Measurements from ENCODE around the gene ERICH3. TPM values are rescaled to one million over a fixed set of nuclear protein-coding genes. Genes with fewer than 3 reads are reported as not detected.

ERICH3 gene
- total RNA-seq, 1 donor from 2014 or later, result not detected

DNA sequence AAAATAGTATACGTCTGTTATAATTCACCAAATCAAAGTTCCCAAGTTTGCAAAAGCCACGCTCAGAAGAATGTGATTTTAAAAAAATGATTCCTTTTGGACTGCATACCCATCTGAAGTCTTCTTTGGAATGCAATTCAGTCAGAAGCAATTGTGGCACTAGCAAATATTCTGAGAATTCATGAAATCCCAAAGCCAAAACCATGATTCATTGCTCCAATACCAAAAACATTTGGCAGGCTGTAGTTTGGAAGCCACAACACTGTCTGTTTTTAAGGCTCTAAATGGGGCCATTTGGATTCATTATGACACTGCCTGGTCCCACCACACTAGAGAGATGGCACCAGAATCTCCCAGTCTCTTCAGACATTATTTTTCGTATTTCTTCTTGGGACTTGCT, 139.4 kb downstream of the ERICH3 start:
- Histone ChIP-seq H3K4me3 (no peak overlapping the region), H3K9me3 (no peaks in the 10 kb centered on the region), H3K4me1 (no peaks in the 10 kb centered on the region), H3K36me3 (no peaks in the 10 kb centered on the region), H3K27ac (no peak overlapping the region), H3K27me3 (no peaks in the 10 kb centered on the region)
- intact Hi-C loops (cut with DNase I), result no loop called here
- ATAC-seq (no peak), DNase-seq (no peak)
- TF ChIP-seq, protein P1, sequence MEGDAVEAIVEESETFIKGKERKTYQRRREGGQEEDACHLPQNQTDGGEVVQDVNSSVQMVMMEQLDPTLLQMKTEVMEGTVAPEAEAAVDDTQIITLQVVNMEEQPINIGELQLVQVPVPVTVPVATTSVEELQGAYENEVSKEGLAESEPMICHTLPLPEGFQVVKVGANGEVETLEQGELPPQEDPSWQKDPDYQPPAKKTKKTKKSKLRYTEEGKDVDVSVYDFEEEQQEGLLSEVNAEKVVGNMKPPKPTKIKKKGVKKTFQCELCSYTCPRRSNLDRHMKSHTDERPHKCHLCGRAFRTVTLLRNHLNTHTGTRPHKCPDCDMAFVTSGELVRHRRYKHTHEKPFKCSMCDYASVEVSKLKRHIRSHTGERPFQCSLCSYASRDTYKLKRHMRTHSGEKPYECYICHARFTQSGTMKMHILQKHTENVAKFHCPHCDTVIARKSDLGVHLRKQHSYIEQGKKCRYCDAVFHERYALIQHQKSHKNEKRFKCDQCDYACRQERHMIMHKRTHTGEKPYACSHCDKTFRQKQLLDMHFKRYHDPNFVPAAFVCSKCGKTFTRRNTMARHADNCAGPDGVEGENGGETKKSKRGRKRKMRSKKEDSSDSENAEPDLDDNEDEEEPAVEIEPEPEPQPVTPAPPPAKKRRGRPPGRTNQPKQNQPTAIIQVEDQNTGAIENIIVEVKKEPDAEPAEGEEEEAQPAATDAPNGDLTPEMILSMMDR (IDR thresholded peaks at IDR 0.05), result no peak

DNA sequence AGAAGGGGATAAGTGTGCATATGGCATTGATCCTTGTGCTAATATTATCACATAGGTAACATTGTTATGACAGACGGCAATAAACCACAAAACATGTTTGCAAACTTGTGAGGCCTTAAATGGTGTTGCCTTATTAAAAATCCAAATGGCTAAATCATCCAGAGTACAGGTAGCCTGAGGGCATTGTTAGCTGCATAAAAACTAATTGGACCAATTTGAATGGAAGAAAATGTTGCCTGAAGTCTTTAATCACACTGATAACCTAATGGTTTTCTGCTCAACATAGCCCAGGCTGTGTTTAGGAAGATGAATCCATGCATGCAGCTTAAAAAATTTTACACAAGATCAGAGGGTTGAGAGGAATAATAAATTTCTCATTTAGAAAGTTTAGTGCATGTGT, 141.8 kb downstream of the ERICH3 start:
- no peak overlapping the region for H3K27ac ChIP-seq
- ATAC-seq (no peak), DNase-seq (no peak)
- intact Hi-C loops (cut with DNase I), result no loop called here
- H3K4me3 ChIP-seq, result no peak overlapping the region
- TF ChIP-seq, protein P1 (IDR thresholded peaks at IDR 0.05), result no peak
- H3K36me3 ChIP-seq, result no peaks in the 10 kb centered on the region
- H3K9me3 ChIP-seq, result no peaks in the 10 kb centered on the region
- H3K4me1 ChIP-seq, result no peaks in the 10 kb centered on the region
- H3K27me3 ChIP-seq, result no peaks in the 10 kb centered on the region

DNA sequence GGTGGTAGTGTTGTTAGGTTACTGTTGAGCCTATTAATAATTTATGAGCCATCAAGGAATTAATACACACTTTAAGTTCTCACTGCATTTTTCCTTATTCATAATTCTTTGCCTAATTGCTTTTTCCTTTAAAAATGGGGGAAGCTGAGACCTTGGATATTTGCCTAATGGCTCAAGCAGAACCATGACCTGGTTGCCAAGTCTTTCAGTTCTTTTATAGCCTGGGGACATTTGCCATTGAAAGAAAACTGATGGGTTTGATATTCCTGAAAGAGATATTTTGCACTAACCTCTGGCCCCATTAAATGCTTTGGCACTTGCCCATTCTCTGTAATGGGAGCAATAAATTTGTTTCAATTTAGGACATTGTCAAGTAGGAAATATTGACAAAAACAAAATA, 142.7 kb downstream of the ERICH3 start:
- H3K4me1 ChIP-seq, result no peaks in the 10 kb centered on the region
- intact Hi-C loops (cut with DNase I), result no loop called here
- H3K27ac ChIP-seq, result no peak overlapping the region
- H3K4me3 ChIP-seq, result no peak overlapping the region
- TF ChIP-seq, protein P1 (IDR thresholded peaks at IDR 0.05), result no peak
- DNase-seq (no peak), ATAC-seq (no peak)
- H3K36me3 ChIP-seq, result no peaks in the 10 kb centered on the region
- no peaks in the 10 kb centered on the region for H3K9me3 ChIP-seq
- H3K27me3 ChIP-seq, result no peaks in the 10 kb centered on the region

DNA sequence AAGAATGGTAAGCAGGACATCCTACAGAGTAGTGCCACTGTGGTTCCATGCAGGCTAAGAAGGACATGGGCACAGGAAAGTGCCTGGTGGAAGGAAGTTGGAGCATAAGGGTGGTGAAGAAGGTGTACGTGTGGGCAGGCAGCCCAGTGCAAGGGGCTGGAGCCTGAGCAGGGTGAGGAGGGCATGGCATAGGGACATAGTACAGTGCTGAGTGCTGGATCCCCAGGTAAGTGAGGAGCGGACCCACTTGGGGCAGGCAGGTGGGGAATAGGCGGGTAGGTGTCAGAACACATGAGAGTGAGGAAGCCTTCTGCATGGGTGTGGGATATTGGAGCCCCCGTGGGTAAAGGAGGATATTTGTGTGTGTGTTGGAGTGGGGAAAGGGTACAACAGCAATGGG, 145.5 kb downstream of the ERICH3 start:
- no peaks in the 10 kb centered on the region for H3K36me3 ChIP-seq
- no peaks in the 10 kb centered on the region for H3K27me3 ChIP-seq
- TF ChIP-seq, protein P1 (IDR thresholded peaks at IDR 0.05), result no peak
- no peak overlapping the region for H3K27ac ChIP-seq
- H3K4me3 ChIP-seq, result no peak overlapping the region
- DNase-seq (no peak), ATAC-seq (peak; percentile 38)
- no peaks in the 10 kb centered on the region for H3K9me3 ChIP-seq
- H3K4me1 ChIP-seq, result no peaks in the 10 kb centered on the region
- intact Hi-C loops (cut with DNase I), result no loop called here

DNA sequence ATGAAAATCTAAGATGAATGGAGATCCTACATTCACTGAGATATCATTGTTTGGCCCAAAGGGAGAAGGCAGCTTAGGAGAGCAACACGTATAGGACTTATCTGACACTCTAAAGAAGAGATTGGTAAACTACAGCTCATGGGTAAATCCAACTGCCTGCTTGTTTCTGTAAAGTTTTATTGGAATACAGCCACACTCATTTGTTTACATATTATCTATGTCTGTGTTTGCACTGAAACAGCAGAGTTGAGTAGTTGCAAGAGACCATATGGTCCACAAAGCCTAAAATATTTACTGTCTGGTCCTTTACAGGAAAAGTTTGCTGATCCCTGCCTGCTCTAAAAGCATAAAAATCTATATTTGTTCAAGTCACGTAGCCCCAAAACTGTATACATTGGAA, 146.9 kb downstream of the ERICH3 start:
- DNase-seq, result no peak
- no peaks in the 10 kb centered on the region for H3K36me3 ChIP-seq
- H3K4me3 ChIP-seq, result no peak overlapping the region
- no peaks in the 10 kb centered on the region for H3K9me3 ChIP-seq
- H3K27me3 ChIP-seq, result no peaks in the 10 kb centered on the region
- no peaks in the 10 kb centered on the region for H3K4me1 ChIP-seq
- intact Hi-C loops (cut with DNase I), result no loop called here
- no peak overlapping the region for H3K27ac ChIP-seq
- TF ChIP-seq, protein P1 (IDR thresholded peaks at IDR 0.05), result no peak
- ATAC-seq, result no peak

DNA sequence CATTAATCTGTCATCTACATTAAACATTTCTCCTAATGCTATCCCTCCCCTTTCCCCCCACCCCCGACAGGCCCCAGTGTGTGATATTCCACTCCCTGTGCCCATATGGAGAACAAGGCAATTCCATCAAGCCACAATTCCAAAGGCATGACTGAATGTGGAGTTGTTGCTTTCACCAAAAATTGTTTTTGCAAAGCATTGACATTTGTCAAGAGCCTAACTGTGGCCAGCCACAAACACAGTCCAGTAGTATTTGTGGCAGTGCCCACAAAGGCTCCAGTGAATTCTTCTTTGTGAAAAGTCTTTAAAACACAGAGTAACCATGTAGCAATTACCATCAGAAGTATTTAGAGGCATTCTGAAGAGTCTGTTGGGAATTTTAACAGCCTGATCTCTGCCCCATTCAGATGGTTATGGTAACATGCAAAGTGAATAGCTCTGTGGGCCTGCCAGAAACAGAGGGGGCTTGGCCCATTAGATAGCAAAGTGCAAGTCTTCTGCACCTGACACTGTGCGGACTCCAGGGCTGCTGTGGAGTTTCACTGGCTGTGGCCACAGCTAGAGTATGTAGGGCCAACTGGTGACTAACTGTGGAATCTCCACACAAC, 149.6 kb downstream of the ERICH3 start:
- Histone ChIP-seq H3K27me3 (no peaks in the 10 kb centered on the region), H3K4me1 (no peaks in the 10 kb centered on the region), H3K36me3 (no peaks in the 10 kb centered on the region), H3K4me3 (no peak overlapping the region), H3K27ac (no peak overlapping the region), H3K9me3 (no peaks in the 10 kb centered on the region)
- TF ChIP-seq, protein P1 (IDR thresholded peaks at IDR 0.05), result no peak
- DNase-seq (no peak), ATAC-seq (no peak)
- intact Hi-C loops (cut with DNase I), result no loop called here

Data from upper lobe of right lung (tissue), 1 donor.